CD4-positive, alpha-beta T cell treated with Interleukin-4 for 4 hours (primary cell): Measurements from ENCODE around the gene MYL6.

Experiments used
- DNase-seq: peaks from one replicate; pipeline ENCODE4 v3.0.0-alpha.2; 2020

MYL6 gene

GRCh38 chr12:56157201-56158028 lies 744 bp upstream of the MYL6 start:
- DNase-seq: peak; percentile 72

- peak; percentile 33 for DNase-seq
These were observed 835 bp downstream of the MYL6 start for GRCh38 chr12:56158926-56159461.

GRCh38 chr12:56159482-56160192 lies 1.5 kb downstream of the MYL6 start:
- DNase-seq: no peak

GRCh38 chr12:56160193-56160763 lies 2.1 kb downstream of the MYL6 start:
- peak; percentile 71 for DNase-seq

GRCh38 chr12:56160894-56161689 lies 2.9 kb downstream of the MYL6 start:
- no peak for DNase-seq

- DNase-seq: no peak
These were observed 3.7 kb downstream of the MYL6 start for GRCh38 chr12:56161690-56162351.

GRCh38 chr12:56162468-56163290 lies 4.5 kb downstream of the MYL6 start:
- DNase-seq: no peak

- DNase-seq: no peak
These were observed 5.6 kb downstream of the MYL6 start for GRCh38 chr12:56163533-56164344.

GRCh38 chr12:56164345-56164729 lies 6.2 kb downstream of the MYL6 start:
- DNase-seq: no peak

- no peak for DNase-seq
These were observed 7.2 kb downstream of the MYL6 start for GRCh38 chr12:56165369-56165768.

- DNase-seq: no peak
These were observed 11.1 kb downstream of the MYL6 start for GRCh38 chr12:56169229-56169759.

- DNase-seq: no peak
These were observed 14.7 kb downstream of the MYL6 start for GRCh38 chr12:56172839-56173238.

- no peak for DNase-seq
These were observed 20.2 kb downstream of the MYL6 start for GRCh38 chr12:56178347-56178746.

- DNase-seq: no peak
These were observed 28.8 kb downstream of the MYL6 start for GRCh38 chr12:56186957-56187356.

GRCh38 chr12:56188131-56188777 lies 30.1 kb downstream of the MYL6 start:
- DNase-seq: peak; percentile 9

- DNase-seq: no peak
These were observed 30.6 kb downstream of the MYL6 start for GRCh38 chr12:56188778-56189098.

GRCh38 chr12:56189099-56189917 lies 31.1 kb downstream of the MYL6 start, which contains the start of gene SMARCC2:
SMARCC2 (minus strand) TSS chr12:56189483; CDS start chr12:56189461, 22 bp downstream.
- peak; percentile 80 for DNase-seq

GRCh38 chr12:56189918-56190694 lies 31.9 kb downstream of the MYL6 start:
- peak; percentile 75 for DNase-seq
